HL-60/S4 treated with retinoic acid at 250 ng/mL for 4 days and 3 days (cell line): ENCODE results near the gene BAHCC1.
"Not testable (repeated sequence)": the region's sequence is repeated elsewhere in the genome, so short reads cannot be mapped to it uniquely, and the experiment has no call there.

Experiments used
- in situ Hi-C: fragments of 300-500 bp; cut with MboI; formaldehyde crosslinking; loops from 2 replicates; pipeline ENCODE4 v1.7.0; 2022; ENCODE audit warnings: low sequenced_read_pairs

Gene BAHCC1

GRCh38 chr17:81424151-81425017 lies 29.1 kb downstream of the BAHCC1 start:
- in situ Hi-C loops = no loop called here

GRCh38 chr17:81425041-81425440 lies 29.8 kb downstream of the BAHCC1 start:
- in situ Hi-C loops = not testable (repeated sequence)

- in situ Hi-C loops = not testable (repeated sequence)
Observed at GRCh38 chr17:81425716-81426392, 30.6 kb downstream of the BAHCC1 start.

GRCh38 chr17:81426393-81427172 lies 31.3 kb downstream of the BAHCC1 start:
- in situ Hi-C loops = no loop called here

- in situ Hi-C loops = no loop called here
Observed at GRCh38 chr17:81427173-81428120, 32.2 kb downstream of the BAHCC1 start.

- in situ Hi-C loops = no loop called here
Observed at GRCh38 chr17:81428121-81428515, 32.9 kb downstream of the BAHCC1 start.

- in situ Hi-C loops = no loop called here
Observed at GRCh38 chr17:81428516-81428915, 33.3 kb downstream of the BAHCC1 start.

- in situ Hi-C loops = no loop called here
Observed at GRCh38 chr17:81428948-81429774, 33.9 kb downstream of the BAHCC1 start.

GRCh38 chr17:81429821-81430551 lies 34.7 kb downstream of the BAHCC1 start:
- in situ Hi-C loops = no loop called here

GRCh38 chr17:81431545-81432482 lies 36.6 kb downstream of the BAHCC1 start:
- in situ Hi-C loops = no loop called here

GRCh38 chr17:81432941-81433340 lies 37.7 kb downstream of the BAHCC1 start:
- in situ Hi-C loops = no loop called here

GRCh38 chr17:81433656-81434055 lies 38.4 kb downstream of the BAHCC1 start:
- in situ Hi-C loops = no loop called here

- in situ Hi-C loops = no loop called here
Observed at GRCh38 chr17:81434072-81434471, 38.8 kb downstream of the BAHCC1 start.

GRCh38 chr17:81434681-81435417 lies 39.6 kb downstream of the BAHCC1 start:
- in situ Hi-C loops = no loop called here

GRCh38 chr17:81435652-81436293 lies 40.5 kb downstream of the BAHCC1 start:
- in situ Hi-C loops = no loop called here

- in situ Hi-C loops = no loop called here
Observed at GRCh38 chr17:81436294-81436849, 41.1 kb downstream of the BAHCC1 start.
